ENCODE data around the gene EFCC1. TPM values are rescaled to one million over a fixed set of nuclear protein-coding genes. Genes with fewer than 3 reads are reported as not detected.

EFCC1 gene
- total and polyA plus RNA-seq, 9 donors: 0.61 to 2.0 (median 0.79) TPM

DNA sequence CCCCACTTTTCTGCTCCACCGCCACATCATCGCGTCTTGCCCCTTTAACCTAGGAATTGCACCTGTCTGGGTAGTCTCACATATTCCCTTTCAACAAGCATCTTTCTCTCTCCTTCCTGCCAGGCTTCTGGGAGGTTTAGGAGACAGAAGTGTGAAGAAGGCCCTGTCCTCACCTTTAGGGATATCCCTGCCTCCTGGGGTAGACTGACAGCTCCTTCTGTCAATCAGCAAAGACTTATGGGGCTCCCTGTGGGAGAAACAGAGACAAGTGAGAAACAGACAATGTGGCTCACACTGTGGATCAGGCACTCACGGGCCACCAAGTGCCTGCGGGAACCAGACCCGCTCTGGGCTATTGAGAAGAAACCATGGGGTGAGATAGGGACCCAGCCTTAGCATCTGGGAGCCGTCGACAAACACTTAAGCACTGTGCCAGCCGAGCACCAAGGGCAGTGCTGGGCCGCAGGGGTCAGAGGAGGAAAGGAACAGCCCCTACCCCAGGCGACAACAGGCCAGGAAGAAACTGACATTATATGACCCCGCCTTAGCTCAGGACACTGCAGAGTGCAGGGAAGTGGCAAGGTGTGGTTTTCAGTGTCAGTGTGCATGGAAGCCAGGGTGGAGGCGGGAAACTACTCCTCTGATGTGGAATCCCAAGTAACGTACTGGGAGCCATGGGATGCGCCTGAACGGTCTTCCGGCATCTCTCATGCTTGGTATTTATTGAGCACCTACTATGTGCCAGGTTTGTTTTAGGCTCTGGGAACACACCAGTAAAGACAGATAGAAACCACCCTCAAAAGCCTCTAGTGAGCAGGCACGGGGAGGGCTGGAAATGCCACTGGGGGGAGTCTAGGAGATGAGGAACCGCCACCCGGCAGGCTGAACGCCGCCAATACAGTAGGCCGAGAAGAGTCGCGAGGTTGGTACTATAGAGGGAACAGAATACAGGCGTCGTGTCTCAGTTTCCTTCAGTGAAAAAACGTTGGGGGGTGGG, 1.8 kb downstream of the EFCC1 start:
- 42% methylated on average over 21 of the region's 28 CpGs for WGBS (ENCODE audit: insufficient coverage)
- Histone ChIP-seq H3K27me3 (ENCODE audit: control insufficient read depth, insufficient read depth, low read length) (peaks cover 66% of the 10 kb centered on the region), H3K9me3 (replicated peaks; ENCODE audit: control insufficient read depth, low read depth, low read length) (no peaks in the 10 kb centered on the region), H3K4me1 (ENCODE audit: control insufficient read depth, insufficient read depth, low read length) (peaks cover 20% of the 10 kb centered on the region), H3K4me3 (ENCODE audit: low read length) (no peak overlapping the region), H3K36me3 (ENCODE audit: control insufficient read depth, insufficient read depth, low read length) (no peaks in the 10 kb centered on the region), H3K27ac (ENCODE audit: low read length) (no peak overlapping the region)
- DNase-seq: no peak

DNA sequence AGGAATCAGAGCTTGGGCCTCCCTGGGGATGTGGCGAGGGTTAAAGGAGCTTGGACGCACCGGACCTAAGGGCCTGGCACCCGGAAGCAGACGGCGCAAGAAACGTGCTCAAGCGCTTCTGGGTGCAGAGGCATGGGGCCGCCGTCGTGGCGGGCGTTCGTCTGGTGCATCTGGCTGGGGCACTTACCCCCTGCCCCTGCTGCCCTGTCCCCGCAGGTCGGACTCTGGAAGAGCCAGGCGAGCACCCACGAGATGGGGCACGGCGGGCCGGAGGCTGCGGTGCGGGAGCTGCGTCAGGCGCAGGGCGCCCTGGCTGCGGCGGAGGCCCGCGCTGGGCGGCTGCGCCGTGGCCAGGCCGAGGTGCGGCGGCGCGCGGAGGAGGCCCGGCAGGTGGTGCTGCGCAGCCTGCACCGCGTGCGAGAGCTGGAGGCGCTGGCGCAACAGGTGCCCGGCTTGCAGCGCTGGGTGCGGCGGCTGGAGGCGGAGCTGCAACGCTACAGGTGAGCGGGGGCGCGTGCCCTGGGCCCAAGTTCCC, 2.5 kb downstream of the EFCC1 start:
- Histone ChIP-seq H3K4me3 (ENCODE audit: low read length) (no peak overlapping the region), H3K4me1 (ENCODE audit: control insufficient read depth, insufficient read depth, low read length) (peaks cover 25% of the 10 kb centered on the region)
- 7% methylated on average over 55 of the region's 55 CpGs for WGBS (ENCODE audit: insufficient coverage)

DNA sequence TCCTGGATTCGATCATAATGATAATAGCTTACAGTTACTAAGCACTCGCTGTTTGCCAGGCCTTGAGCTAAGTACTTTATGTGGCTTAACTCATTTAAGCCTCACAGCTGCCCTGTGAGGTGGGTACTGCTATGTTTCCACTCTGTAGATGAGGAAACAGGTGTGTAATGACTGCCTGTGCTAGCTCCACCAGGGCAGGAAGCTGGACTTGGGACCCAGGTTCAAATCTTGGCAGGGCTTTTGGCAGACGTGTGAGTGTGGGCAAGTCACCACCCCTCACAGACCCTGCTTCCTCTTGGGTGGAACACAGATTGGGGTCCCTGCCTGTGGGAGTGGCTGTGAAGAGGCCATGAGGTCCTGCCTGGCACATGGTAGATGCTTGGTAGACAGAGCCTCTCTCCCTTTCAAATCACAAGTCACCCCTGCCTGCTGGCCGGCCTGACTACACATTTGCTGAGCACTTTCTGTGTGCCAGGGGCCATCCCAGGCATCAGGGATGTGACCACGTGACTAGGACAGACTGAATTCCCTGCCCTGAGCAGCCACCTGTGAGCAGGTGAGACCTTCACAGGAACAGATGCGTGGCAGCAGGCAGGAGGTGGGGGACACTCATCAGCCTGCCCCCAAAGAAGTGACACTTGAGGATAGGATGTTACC, 3.7 kb downstream of the EFCC1 start:
- Histone ChIP-seq H3K27ac (ENCODE audit: low read length) (no peak overlapping the region), H3K4me3 (ENCODE audit: low read length) (no peak overlapping the region), H3K27me3 (ENCODE audit: control insufficient read depth, insufficient read depth, low read length) (peaks cover 57% of the 10 kb centered on the region), H3K4me1 (ENCODE audit: control insufficient read depth, insufficient read depth, low read length) (peaks cover 25% of the 10 kb centered on the region), H3K36me3 (ENCODE audit: control insufficient read depth, insufficient read depth, low read length) (no peaks in the 10 kb centered on the region), H3K9me3 (replicated peaks; ENCODE audit: control insufficient read depth, low read depth, low read length) (no peaks in the 10 kb centered on the region)
- WGBS (ENCODE audit: insufficient coverage): 71% methylated on average over 4 of the region's 6 CpGs
- no peak for DNase-seq

More for the DNA sequence above, 2.5 kb downstream of the EFCC1 start:
- Histone ChIP-seq H3K27me3 (ENCODE audit: control insufficient read depth, insufficient read depth, low read length) (peaks cover 66% of the 10 kb centered on the region), H3K36me3 (ENCODE audit: control insufficient read depth, insufficient read depth, low read length) (no peaks in the 10 kb centered on the region), H3K9me3 (replicated peaks; ENCODE audit: control insufficient read depth, low read depth, low read length) (no peaks in the 10 kb centered on the region), H3K27ac (ENCODE audit: low read length) (no peak overlapping the region)
- no peak for DNase-seq

DNA sequence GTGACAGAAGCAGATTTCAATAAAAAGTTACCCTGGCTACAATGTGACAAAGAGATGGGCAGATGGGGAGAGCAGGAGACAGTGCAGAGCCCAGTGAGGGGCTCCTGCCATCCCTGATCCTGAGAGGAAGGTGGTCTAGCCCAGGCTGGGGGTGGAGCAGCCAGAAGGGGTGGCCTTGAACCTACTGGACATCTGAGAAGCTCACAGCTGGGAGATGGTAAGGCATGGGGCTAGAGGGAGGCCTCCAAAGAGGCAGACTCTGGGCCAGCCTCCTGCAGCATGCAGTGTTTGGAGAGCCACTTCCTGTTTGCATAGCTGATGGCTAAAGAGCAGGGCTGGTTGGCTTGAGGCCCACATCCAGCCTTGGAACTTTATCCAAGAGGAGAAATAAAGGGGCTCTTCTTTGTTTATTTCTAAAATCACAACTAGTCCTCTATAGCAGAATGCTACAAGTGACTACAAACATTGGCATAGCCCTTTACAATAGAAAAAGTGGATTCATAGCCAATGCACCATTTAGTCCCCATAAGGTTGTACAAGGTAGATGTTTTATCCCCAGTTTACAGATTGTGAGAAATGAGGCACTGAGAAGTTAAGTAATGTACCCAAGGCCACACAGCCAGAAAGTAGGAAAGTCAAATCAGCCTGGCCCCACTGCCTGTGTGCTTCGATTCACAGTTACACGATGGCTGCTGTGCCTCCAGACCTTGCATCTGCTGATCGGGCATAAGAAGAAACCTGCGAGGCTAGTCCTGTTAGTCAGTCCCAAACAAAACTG, 4.6 kb downstream of the EFCC1 start:
- no peak overlapping the region for H3K27ac ChIP-seq (ENCODE audit: low read length)
- WGBS (ENCODE audit: insufficient coverage): 88% methylated on average over 4 of the region's 4 CpGs
- H3K27me3 ChIP-seq (ENCODE audit: control insufficient read depth, insufficient read depth, low read length): peaks cover 47% of the 10 kb centered on the region
- no peak for DNase-seq
- peaks cover 23% of the 10 kb centered on the region for H3K4me1 ChIP-seq (ENCODE audit: control insufficient read depth, insufficient read depth, low read length)
- H3K4me3 ChIP-seq (ENCODE audit: low read length): no peak overlapping the region
- H3K36me3 ChIP-seq (ENCODE audit: control insufficient read depth, insufficient read depth, low read length): no peaks in the 10 kb centered on the region
- H3K9me3 ChIP-seq (replicated peaks; ENCODE audit: control insufficient read depth, low read depth, low read length): no peaks in the 10 kb centered on the region

DNA sequence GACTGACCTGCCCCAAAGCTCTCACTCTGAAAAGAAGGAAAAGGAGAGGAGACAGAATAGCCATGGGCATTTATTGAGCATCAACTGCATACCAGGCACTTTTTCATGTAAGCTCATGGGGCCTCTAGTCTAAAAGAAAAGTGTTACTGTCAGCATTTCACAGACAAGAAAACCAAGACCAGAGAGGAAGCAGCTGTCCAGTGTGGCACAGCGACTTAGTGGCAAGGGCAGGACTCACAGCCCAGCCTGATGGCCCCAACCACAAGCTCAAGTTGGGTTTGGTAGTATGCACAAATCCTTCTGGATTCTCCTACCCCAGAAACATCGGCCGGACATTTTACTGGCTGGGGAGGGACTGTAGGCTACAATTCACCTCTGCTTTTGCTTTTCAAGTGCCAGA, 5.8 kb downstream of the EFCC1 start:
- no peak overlapping the region for H3K4me3 ChIP-seq (ENCODE audit: low read length)
- peaks cover 20% of the 10 kb centered on the region for H3K4me1 ChIP-seq (ENCODE audit: control insufficient read depth, insufficient read depth, low read length)
- peaks cover 36% of the 10 kb centered on the region for H3K27me3 ChIP-seq (ENCODE audit: control insufficient read depth, insufficient read depth, low read length)
- H3K36me3 ChIP-seq (ENCODE audit: control insufficient read depth, insufficient read depth, low read length): no peaks in the 10 kb centered on the region
- H3K9me3 ChIP-seq (replicated peaks; ENCODE audit: control insufficient read depth, low read depth, low read length): no peaks in the 10 kb centered on the region
- no peak for DNase-seq
- 57% methylated on average over 1 of the region's 3 CpGs for WGBS (ENCODE audit: insufficient coverage)
- H3K27ac ChIP-seq (ENCODE audit: low read length): no peak overlapping the region

DNA sequence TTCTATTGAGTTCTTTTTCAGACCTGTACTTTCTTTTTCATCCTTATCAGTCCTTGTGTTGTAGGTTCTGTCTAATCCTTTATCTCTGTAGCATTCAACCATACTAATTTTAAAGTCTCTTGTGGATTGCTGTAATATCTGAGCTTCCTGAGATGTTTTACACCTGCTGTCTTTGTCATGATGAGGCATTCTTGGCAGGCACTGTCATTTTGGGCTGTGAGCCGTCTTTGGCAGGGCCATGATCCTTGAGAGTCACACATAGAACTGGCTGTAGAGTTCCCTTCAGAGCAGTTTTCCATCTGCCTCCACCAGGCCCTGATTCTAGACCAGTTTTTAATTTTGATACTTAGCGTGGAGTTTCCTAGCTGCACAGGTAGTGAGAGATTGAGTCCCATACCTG, 6.7 kb downstream of the EFCC1 start:
- Histone ChIP-seq H3K27ac (ENCODE audit: low read length) (no peak overlapping the region), H3K27me3 (ENCODE audit: control insufficient read depth, insufficient read depth, low read length) (peaks cover 27% of the 10 kb centered on the region), H3K9me3 (replicated peaks; ENCODE audit: control insufficient read depth, low read depth, low read length) (no peaks in the 10 kb centered on the region), H3K4me3 (ENCODE audit: low read length) (no peak overlapping the region), H3K36me3 (ENCODE audit: control insufficient read depth, insufficient read depth, low read length) (no peaks in the 10 kb centered on the region), H3K4me1 (ENCODE audit: control insufficient read depth, insufficient read depth, low read length) (peaks cover 20% of the 10 kb centered on the region)
- no peak for DNase-seq
- 14% methylated on average over 1 of the region's 2 CpGs for WGBS (ENCODE audit: insufficient coverage)

DNA sequence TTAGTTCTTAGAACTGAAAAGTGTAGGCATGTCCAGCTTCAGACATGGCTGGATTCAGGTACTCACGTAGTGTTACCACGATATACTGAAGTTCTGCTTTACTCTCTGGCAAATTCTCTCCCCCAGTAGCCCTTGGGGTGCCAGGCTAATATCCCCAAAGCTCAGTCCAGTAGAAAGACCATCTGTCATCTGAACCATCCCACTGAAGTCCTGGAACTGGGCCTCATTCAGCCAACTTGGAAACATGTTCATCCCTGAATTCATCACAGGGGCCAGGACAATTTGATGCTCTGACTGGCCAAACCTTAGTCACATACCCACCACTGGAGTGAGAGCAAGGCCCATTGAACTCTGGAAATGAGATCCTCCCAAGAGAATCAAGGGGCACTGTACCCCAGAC, 8.2 kb downstream of the EFCC1 start:
- 90% methylated on average over 2 of the region's 2 CpGs for WGBS (ENCODE audit: insufficient coverage)
- DNase-seq: no peak
- H3K27me3 ChIP-seq (ENCODE audit: control insufficient read depth, insufficient read depth, low read length): peaks cover 17% of the 10 kb centered on the region
- H3K36me3 ChIP-seq (ENCODE audit: control insufficient read depth, insufficient read depth, low read length): no peaks in the 10 kb centered on the region
- H3K9me3 ChIP-seq (replicated peaks; ENCODE audit: control insufficient read depth, low read depth, low read length): no peaks in the 10 kb centered on the region
- H3K27ac ChIP-seq (ENCODE audit: low read length): no peak overlapping the region
- H3K4me1 ChIP-seq (ENCODE audit: control insufficient read depth, insufficient read depth, low read length): peaks cover 18% of the 10 kb centered on the region
- no peak overlapping the region for H3K4me3 ChIP-seq (ENCODE audit: low read length)

DNA sequence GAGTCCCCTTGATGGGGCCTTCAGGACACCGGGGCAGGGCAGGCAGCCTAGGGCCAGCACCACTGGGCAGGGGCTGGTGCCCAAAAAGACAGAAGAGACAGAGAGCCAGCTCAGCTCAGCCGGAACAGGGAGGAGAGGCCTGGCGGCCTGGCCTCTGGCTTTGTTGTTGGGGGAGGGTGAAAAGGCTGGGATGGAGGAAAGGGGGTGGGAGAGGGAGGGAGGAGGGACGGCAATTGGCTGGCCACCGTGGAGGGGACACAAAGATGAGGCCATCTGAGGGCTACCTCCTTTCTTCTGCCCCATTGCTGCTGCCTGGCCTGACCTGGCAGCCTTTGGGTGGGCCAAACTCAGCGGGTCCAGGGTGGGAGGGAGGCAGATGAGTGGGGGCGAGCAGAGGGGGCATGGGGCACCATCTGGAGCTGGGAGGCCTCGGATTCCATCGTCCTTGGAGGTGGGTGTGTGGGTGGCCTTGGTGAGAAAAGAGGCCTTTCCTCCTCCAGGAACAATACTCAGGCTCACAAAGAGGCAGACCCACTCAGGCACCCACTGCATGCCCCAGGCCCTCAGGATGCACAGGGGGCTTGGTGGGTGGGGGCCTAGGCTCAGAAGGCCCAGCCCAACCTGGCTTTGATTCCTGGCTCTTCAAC, 9.3 kb downstream of the EFCC1 start:
- H3K4me1 ChIP-seq (ENCODE audit: control insufficient read depth, insufficient read depth, low read length): peaks cover 19% of the 10 kb centered on the region
- peaks cover 6% of the 10 kb centered on the region for H3K27me3 ChIP-seq (ENCODE audit: control insufficient read depth, insufficient read depth, low read length)
- no peak for DNase-seq
- H3K9me3 ChIP-seq (replicated peaks; ENCODE audit: control insufficient read depth, low read depth, low read length): no peaks in the 10 kb centered on the region
- 49% methylated on average over 4 of the region's 9 CpGs for WGBS (ENCODE audit: insufficient coverage)
- H3K36me3 ChIP-seq (ENCODE audit: control insufficient read depth, insufficient read depth, low read length): no peaks in the 10 kb centered on the region
- H3K27ac ChIP-seq (ENCODE audit: low read length): no peak overlapping the region
- no peak overlapping the region for H3K4me3 ChIP-seq (ENCODE audit: low read length)

DNA sequence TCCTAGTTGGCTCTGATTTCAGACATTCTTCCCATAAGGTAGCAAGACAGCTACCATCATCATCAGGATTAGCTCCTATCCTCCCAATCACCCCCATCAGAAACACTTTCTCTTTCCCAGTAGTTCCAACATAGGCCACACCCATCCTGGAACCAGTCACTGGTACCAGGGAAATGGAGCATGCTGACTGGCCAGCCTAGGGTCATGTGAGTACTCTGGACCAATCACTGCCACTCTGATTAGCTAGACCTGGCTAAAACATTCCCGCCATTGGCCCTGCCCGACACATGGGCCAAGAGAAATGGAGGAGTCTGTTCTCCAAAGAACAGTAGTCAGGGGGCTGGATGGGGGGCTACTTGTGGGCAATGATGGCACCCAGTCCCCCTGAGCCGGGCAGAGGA, 12.4 kb downstream of the EFCC1 start:
- WGBS (ENCODE audit: insufficient coverage): 81% methylated on average over 3 of the region's 3 CpGs
- no peak overlapping the region for H3K4me3 ChIP-seq (ENCODE audit: low read length)
- no peak overlapping the region for H3K27ac ChIP-seq (ENCODE audit: low read length)
- peaks cover 29% of the 10 kb centered on the region for H3K4me1 ChIP-seq (ENCODE audit: control insufficient read depth, insufficient read depth, low read length)
- H3K9me3 ChIP-seq (replicated peaks; ENCODE audit: control insufficient read depth, low read depth, low read length): no peaks in the 10 kb centered on the region
- peaks cover 2% of the 10 kb centered on the region for H3K27me3 ChIP-seq (ENCODE audit: control insufficient read depth, insufficient read depth, low read length)
- no peaks in the 10 kb centered on the region for H3K36me3 ChIP-seq (ENCODE audit: control insufficient read depth, insufficient read depth, low read length)
- no peak for DNase-seq

Data from muscle of leg (tissue), 11 donors.